Activated naive CD8-positive, alpha-beta T cell treated with anti-CD3 and anti-CD28 coated beads for 36 hours (primary cell): ENCODE measurements around the gene INSIG2. TPM values are rescaled to one million over a fixed set of nuclear protein-coding genes. Genes with fewer than 3 reads are reported as not detected.

Experiments used
- DNase-seq: peaks from one replicate; pipeline ENCODE4 v3.0.0; 2021
- H3K27ac Mint-ChIP-seq: one replicate; pipeline ENCODE4 v1.8.0; 2022; ENCODE audit warnings: mild to moderate bottlenecking, moderate library complexity, mixed read lengths
- H3K27me3 Mint-ChIP-seq: one replicate; pipeline ENCODE4 v1.8.0; 2022; ENCODE audit warnings: mild to moderate bottlenecking, mixed read lengths
- H3K36me3 Mint-ChIP-seq: one replicate; pipeline ENCODE4 v1.8.0; 2021; ENCODE audit warnings: mild to moderate bottlenecking, mixed read lengths
- H3K4me1 Mint-ChIP-seq: one replicate; pipeline ENCODE4 v1.8.0; 2021; ENCODE audit warnings: mixed read lengths
- H3K4me3 Mint-ChIP-seq: one replicate; pipeline ENCODE4 v1.8.0; 2022; ENCODE audit warnings: mild to moderate bottlenecking, moderate library complexity, mixed read lengths
- H3K9me3 Mint-ChIP-seq: one replicate; pipeline ENCODE4 v1.8.0; 2022; ENCODE audit warnings: mixed read lengths
- total RNA-seq, 2 experiments: library from RNA; stranded (reverse); gene quantifications; one replicate each; pipeline ENCODE4 v1.2.3, GENCODE V29; 2021

INSIG2 gene
- 10 to 100 TPM; 31.8 to 35.3 TPM for total RNA-seq

GRCh38 chr2:118088051-118089024, at the start of gene INSIG2:
TSS of gene INSIG2 (plus strand) at chr2:118088471. CDS start at chr2:118096557, 8,086 bp downstream.
- H3K4me1 Mint-ChIP-seq = peaks cover 12% of the 10 kb centered on the region
- DNase-seq = peak; percentile 95
- H3K27ac Mint-ChIP-seq = peak within 1 kb of the TSS; percentile 84
- H3K27me3 Mint-ChIP-seq = no peaks in the 10 kb centered on the region
- H3K36me3 Mint-ChIP-seq = peaks cover 7% of the 10 kb centered on the region
- peak within 1 kb of the TSS; percentile 91 for H3K4me3 Mint-ChIP-seq
- H3K9me3 Mint-ChIP-seq = no peaks in the 10 kb centered on the region

GRCh38 chr2:118040891-118041290, 47.4 kb upstream of the INSIG2 start:
- H3K9me3 Mint-ChIP-seq = peaks cover 6% of the 10 kb centered on the region
- no peak overlapping the region for H3K27ac Mint-ChIP-seq

GRCh38 chr2:118044103-118044716, 44.1 kb upstream of the INSIG2 start:
- no peaks in the 10 kb centered on the region for H3K36me3 Mint-ChIP-seq
- H3K4me3 Mint-ChIP-seq = no peak overlapping the region
- DNase-seq = no peak
- peaks cover 62% of the 10 kb centered on the region for H3K27me3 Mint-ChIP-seq
- no peaks in the 10 kb centered on the region for H3K4me1 Mint-ChIP-seq
- no peak overlapping the region for H3K27ac Mint-ChIP-seq
- H3K9me3 Mint-ChIP-seq = no peaks in the 10 kb centered on the region

More at GRCh38 chr2:118040891-118041290, 47.4 kb upstream of the INSIG2 start:
- H3K4me1 Mint-ChIP-seq = no peaks in the 10 kb centered on the region
- H3K4me3 Mint-ChIP-seq = no peak overlapping the region
- peaks cover 63% of the 10 kb centered on the region for H3K27me3 Mint-ChIP-seq
- peaks cover 2% of the 10 kb centered on the region for H3K36me3 Mint-ChIP-seq
- no peak for DNase-seq

GRCh38 chr2:118044854-118045253, 43.4 kb upstream of the INSIG2 start:
- DNase-seq = no peak
- Mint-ChIP-seq H3K4me3 (no peak overlapping the region), H3K27ac (no peak overlapping the region), H3K27me3 (peaks cover 63% of the 10 kb centered on the region), H3K9me3 (no peaks in the 10 kb centered on the region), H3K36me3 (no peaks in the 10 kb centered on the region), H3K4me1 (peaks cover 3% of the 10 kb centered on the region)

- Mint-ChIP-seq H3K27ac (no peak overlapping the region), H3K36me3 (no peaks in the 10 kb centered on the region), H3K27me3 (peaks cover 67% of the 10 kb centered on the region), H3K9me3 (no peaks in the 10 kb centered on the region), H3K4me3 (no peak overlapping the region), H3K4me1 (peaks cover 3% of the 10 kb centered on the region)
- no peak for DNase-seq
Observed at GRCh38 chr2:118045286-118045685, 43.0 kb upstream of the INSIG2 start.

GRCh38 chr2:118046634-118047210, 41.5 kb upstream of the INSIG2 start:
- Mint-ChIP-seq H3K36me3 (no peaks in the 10 kb centered on the region), H3K9me3 (no peaks in the 10 kb centered on the region), H3K27ac (no peak overlapping the region), H3K27me3 (peaks cover 74% of the 10 kb centered on the region), H3K4me3 (no peak overlapping the region), H3K4me1 (peaks cover 3% of the 10 kb centered on the region)
- no peak for DNase-seq

GRCh38 chr2:118047380-118047826, 40.9 kb upstream of the INSIG2 start:
- DNase-seq = no peak
- H3K9me3 Mint-ChIP-seq = no peaks in the 10 kb centered on the region
- no peak overlapping the region for H3K27ac Mint-ChIP-seq
- H3K27me3 Mint-ChIP-seq = peaks cover 76% of the 10 kb centered on the region
- peaks cover 3% of the 10 kb centered on the region for H3K4me1 Mint-ChIP-seq
- no peaks in the 10 kb centered on the region for H3K36me3 Mint-ChIP-seq
- H3K4me3 Mint-ChIP-seq = no peak overlapping the region

- Mint-ChIP-seq H3K27ac (no peak overlapping the region), H3K4me1 (peaks cover 3% of the 10 kb centered on the region), H3K27me3 (peaks cover 70% of the 10 kb centered on the region), H3K4me3 (no peak overlapping the region), H3K36me3 (no peaks in the 10 kb centered on the region), H3K9me3 (no peaks in the 10 kb centered on the region)
- no peak for DNase-seq
Observed at GRCh38 chr2:118048401-118048800, 39.9 kb upstream of the INSIG2 start.

GRCh38 chr2:118049140-118049815, 39.0 kb upstream of the INSIG2 start:
- DNase-seq = no peak
- peaks cover 67% of the 10 kb centered on the region for H3K27me3 Mint-ChIP-seq

GRCh38 chr2:118049816-118050140, 38.5 kb upstream of the INSIG2 start:
- no peak overlapping the region for H3K27ac Mint-ChIP-seq
- no peaks in the 10 kb centered on the region for H3K36me3 Mint-ChIP-seq
- no peaks in the 10 kb centered on the region for H3K9me3 Mint-ChIP-seq
- H3K4me1 Mint-ChIP-seq = peaks cover 3% of the 10 kb centered on the region
- no peak for DNase-seq
- no peak overlapping the region for H3K4me3 Mint-ChIP-seq
- H3K27me3 Mint-ChIP-seq = peaks cover 65% of the 10 kb centered on the region

More at GRCh38 chr2:118049140-118049815, 39.0 kb upstream of the INSIG2 start:
- H3K4me1 Mint-ChIP-seq = peaks cover 3% of the 10 kb centered on the region
- H3K4me3 Mint-ChIP-seq = no peak overlapping the region
- no peaks in the 10 kb centered on the region for H3K36me3 Mint-ChIP-seq
- H3K27ac Mint-ChIP-seq = no peak overlapping the region
- no peaks in the 10 kb centered on the region for H3K9me3 Mint-ChIP-seq

GRCh38 chr2:118050386-118050785, 37.9 kb upstream of the INSIG2 start:
- H3K9me3 Mint-ChIP-seq = no peaks in the 10 kb centered on the region
- no peak for DNase-seq
- H3K4me1 Mint-ChIP-seq = peaks cover 3% of the 10 kb centered on the region
- no peak overlapping the region for H3K4me3 Mint-ChIP-seq
- no peak overlapping the region for H3K27ac Mint-ChIP-seq
- peaks cover 65% of the 10 kb centered on the region for H3K27me3 Mint-ChIP-seq
- H3K36me3 Mint-ChIP-seq = no peaks in the 10 kb centered on the region

- no peaks in the 10 kb centered on the region for H3K36me3 Mint-ChIP-seq
- DNase-seq = no peak
- H3K27me3 Mint-ChIP-seq = peaks cover 71% of the 10 kb centered on the region
- H3K9me3 Mint-ChIP-seq = no peaks in the 10 kb centered on the region
- H3K4me3 Mint-ChIP-seq = no peak overlapping the region
- peaks cover 3% of the 10 kb centered on the region for H3K4me1 Mint-ChIP-seq
- H3K27ac Mint-ChIP-seq = no peak overlapping the region
Observed at GRCh38 chr2:118050974-118051373, 37.3 kb upstream of the INSIG2 start.

GRCh38 chr2:118051826-118052358, 36.4 kb upstream of the INSIG2 start:
- peaks cover 3% of the 10 kb centered on the region for H3K4me1 Mint-ChIP-seq
- H3K36me3 Mint-ChIP-seq = no peaks in the 10 kb centered on the region
- peaks cover 75% of the 10 kb centered on the region for H3K27me3 Mint-ChIP-seq
- H3K4me3 Mint-ChIP-seq = no peak overlapping the region
- no peak overlapping the region for H3K27ac Mint-ChIP-seq
- no peak for DNase-seq
- no peaks in the 10 kb centered on the region for H3K9me3 Mint-ChIP-seq

- H3K4me3 Mint-ChIP-seq = no peak overlapping the region
- H3K9me3 Mint-ChIP-seq = no peaks in the 10 kb centered on the region
- H3K4me1 Mint-ChIP-seq = peaks cover 3% of the 10 kb centered on the region
- DNase-seq = no peak
- peaks cover 76% of the 10 kb centered on the region for H3K27me3 Mint-ChIP-seq
- H3K27ac Mint-ChIP-seq = no peak overlapping the region
- no peaks in the 10 kb centered on the region for H3K36me3 Mint-ChIP-seq
Observed at GRCh38 chr2:118052474-118052873, 35.8 kb upstream of the INSIG2 start.
